Endothelial cell of umbilical vein (primary cell): ENCODE data around the gene RIN2.

Experiments
- CTCF ChIP-seq, 2 donors: IDR thresholded peaks; 1 replicate in 1 of 2; 2 replicates in 1 of 2; pipeline ENCODE4 v1.5.1; 2011; ENCODE audit warnings: low read length in 2 of 2, mild to moderate bottlenecking in 2 of 2, moderate library complexity in 2 of 2, control low read depth in 1 of 2, inconsistent platforms in 1 of 2, low read depth in 1 of 2; ENCODE audit not compliant: insufficient read depth in 1 of 2; ENCODE audit errors: extremely low read depth in 1 of 2
- EZH2 ChIP-seq: IDR thresholded peaks from 2 replicates; pipeline ENCODE4 v1.6.1; 2012; ENCODE audit warnings: borderline replicate concordance, low read depth, mild to moderate bottlenecking, moderate library complexity, low read length, inconsistent platforms; ENCODE audit not compliant: severe bottlenecking
- FOS ChIP-seq: IDR thresholded peaks from 2 replicates; pipeline ENCODE4 v1.6.1; 2011; ENCODE audit warnings: mild to moderate bottlenecking, low read length, moderate library complexity, borderline replicate concordance; ENCODE audit not compliant: insufficient read depth
- GATA2 ChIP-seq: IDR thresholded peaks from 2 replicates; pipeline ENCODE4 v1.7.0; 2011; ENCODE audit warnings: low read depth, mild to moderate bottlenecking, moderate library complexity, mixed read lengths, low read length; ENCODE audit not compliant: insufficient read length, insufficient read depth
- JUN ChIP-seq: IDR thresholded peaks from 2 replicates; pipeline ENCODE4 v1.6.1; 2011; ENCODE audit warnings: borderline replicate concordance, low read depth; ENCODE audit not compliant: insufficient read length, insufficient read depth
- POLR2A ChIP-seq: IDR thresholded peaks from 2 replicates; pipeline ENCODE4 v1.6.1; 2012; ENCODE audit warnings: low read depth, mild to moderate bottlenecking, control low read depth, low read length
- POLR2AphosphoS5 ChIP-seq: IDR thresholded peaks from 2 replicates; pipeline ENCODE4 v1.6.1; 2012; ENCODE audit warnings: low read depth, mild to moderate bottlenecking, control low read depth, low read length, moderate library complexity; ENCODE audit not compliant: insufficient read depth
- TF ChIP-seq, protein P1 (sequence below): IDR thresholded peaks from 2 replicates; pipeline ENCODE4 v1.6.1; 2011; ENCODE audit not compliant: insufficient read depth, insufficient read length

GRCh38 chr20:19779634-19780033 lies 21.6 kb downstream of the RIN2 start:
- TF ChIP-seq CTCF (IDR thresholded peaks at IDR 0.05; ENCODE audit: extremely low read depth in 1 of 2, insufficient read depth in 1 of 2, low read depth in 1 of 2, low read length in 2 of 2): no peak
- TF ChIP-seq POLR2AphosphoS5: no peak
- TF ChIP-seq POLR2A: no peak
- TF ChIP-seq FOS: no peak
- no peak for TF ChIP-seq GATA2
- TF ChIP-seq, protein P1, sequence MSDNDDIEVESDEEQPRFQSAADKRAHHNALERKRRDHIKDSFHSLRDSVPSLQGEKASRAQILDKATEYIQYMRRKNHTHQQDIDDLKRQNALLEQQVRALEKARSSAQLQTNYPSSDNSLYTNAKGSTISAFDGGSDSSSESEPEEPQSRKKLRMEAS: no peak
- TF ChIP-seq EZH2: no peak
- TF ChIP-seq JUN: no peak
